HepG2 (cell line): ENCODE data around the gene ENTPD6. TPM values are rescaled to one million over a fixed set of nuclear protein-coding genes. Genes with fewer than 3 reads are reported as not detected.

Experiments
- HIC2 ChIP-seq: sonication (generic); formaldehyde crosslinking; IDR thresholded peaks from 2 replicates; pipeline ENCODE4 v1.9.0; 2022; ENCODE audit warnings: low read depth, missing genetic modification reagents
- HNF4G ChIP-seq, 2 experiments: sonication (generic) in 1 of 2; formaldehyde crosslinking in 1 of 2; IDR thresholded peaks; 2 replicates each; pipeline versions ENCODE4 v1.4.0 to v1.6.1; 2011 to 2020; ENCODE audit warnings: borderline replicate concordance in 2 of 2, low read depth in 2 of 2, mild to moderate bottlenecking in 2 of 2, low read length in 1 of 2, missing genetic modification reagents in 1 of 2, moderate library complexity in 1 of 2
- MBNL3 ChIP-seq: fragments of 250-450 bp; sonication (Bioruptor Pico); conservative IDR thresholded peaks from 2 replicates; pipeline ENCODE4 v1.8.0; 2022; ENCODE audit warnings: mild to moderate bottlenecking, inconsistent platforms
- POLR2AphosphoS5 ChIP-seq: IDR thresholded peaks from 2 replicates; pipeline ENCODE4 v1.6.1; 2012; ENCODE audit warnings: low read depth, low read length
- RAD21 ChIP-seq: fragments of 450-650 bp; formaldehyde crosslinking; IDR thresholded peaks from 2 replicates; pipeline ENCODE4 v1.5.0; 2020; ENCODE audit warnings: mild to moderate bottlenecking
- TEF ChIP-seq: sonication (generic); formaldehyde crosslinking; IDR thresholded peaks from 2 replicates; pipeline ENCODE4 v1.5.0; 2020; ENCODE audit warnings: missing genetic modification reagents
- ZBED4 ChIP-seq: sonication (generic); formaldehyde crosslinking; IDR thresholded peaks from 2 replicates; pipeline ENCODE4 v1.4.0; 2020; ENCODE audit warnings: missing genetic modification reagents, borderline replicate concordance
- ZBTB44 ChIP-seq: sonication (generic); formaldehyde crosslinking; IDR thresholded peaks from 2 replicates; pipeline ENCODE4 v1.4.0; 2020; ENCODE audit warnings: missing genetic modification reagents
- ZHX1 ChIP-seq: sonication (generic); formaldehyde crosslinking; IDR thresholded peaks from 2 replicates; pipeline ENCODE4 v1.8.1; 2022; ENCODE audit warnings: low read depth, mild to moderate bottlenecking, missing genetic modification reagents
- ZNF770 ChIP-seq: sonication (generic); formaldehyde crosslinking; IDR thresholded peaks from 2 replicates; pipeline ENCODE4 v1.5.0; 2020; ENCODE audit warnings: mild to moderate bottlenecking, missing genetic modification reagents
- ZNF883 ChIP-seq: sonication (generic); formaldehyde crosslinking; IDR thresholded peaks from 2 replicates; pipeline ENCODE4 v1.5.1; 2020; ENCODE audit warnings: mild to moderate bottlenecking, missing genetic modification reagents; ENCODE audit errors: not compliant biosample characterization
- polyA plus RNA-seq, 8 experiments: library from polyadenylated mRNA; depleted of rRNA in 3 of 8; stranded (reverse) in 7 of 8; unstranded in 1 of 8; fragments of >200 nt; fragmentation: Illumina TruSeq in 4 of 8; extraction: Trizol in 4 of 8; gene quantifications; 2 replicates each; pipeline versions ENCODE4 v1.2.1 to v1.2.3, GENCODE V29; 2011 to 2016; ENCODE audit warnings: low read depth in 4 of 8, missing spikeins in 1 of 8, mixed read lengths in 1 of 8; ENCODE audit not compliant: insufficient read depth in 1 of 8
- total RNA-seq, 5 experiments: library from RNA; depleted of rRNA; stranded (reverse); fragments of >200 nt; fragmentation: Illumina TruSeq; extraction: Trizol; gene quantifications; 2 replicates each; pipeline ENCODE4 v1.2.3, GENCODE V29; 2016; ENCODE audit warnings: low read depth in 1 of 5

Gene ENTPD6
- total and polyA plus RNA-seq, 2 of the 13 experiments (the other 11 are each of a cell fraction or from before 2014, with no cell fraction given), result 164 to 172 TPM

- TF ChIP-seq HNF4G (IDR thresholded peaks at IDR 0.05; ENCODE audit: borderline replicate concordance, low read depth, low read length) (no peak), HNF4G (CRISPR knock-in tag; IDR thresholded peaks at IDR 0.05; ENCODE audit: borderline replicate concordance, low read depth) (peak; percentile 93), HIC2 (peak; percentile 43; the same call in 1 of the 2 replicates), MBNL3 (no peak), TEF (peak; percentile 69; the same call in 1 of the 2 replicates), ZNF770 (peak; percentile 54), ZNF883 (peak; percentile 90), ZBED4 (no peak; the same call in 1 of the 2 replicates), ZHX1 (CRISPR knock-in tag) (peak; percentile 92), ZBTB44 (no peak), POLR2AphosphoS5 (peak; percentile 95), RAD21 (peak; percentile 59)
Measured at GRCh38 chr20:25247956-25248785, 52.7 kb downstream of the ENTPD6 start, which contains the start of gene PYGB (continued).
